ACHN (cell line): ENCODE data around the gene PIM3.
"Not testable (repeated sequence)": the region's sequence is repeated elsewhere in the genome, so short reads cannot be mapped to it uniquely, and the experiment has no call there.

Experiments used
- DNase-seq: peaks from one replicate; pipeline ENCODE4 v3.0.0-alpha.2; 2015
- in situ Hi-C: cut with HindIII; loops from 2 replicates; pipeline ENCODE4 v1.10.0; 2017; ENCODE audit warnings: low sequenced_read_pairs, low pct_ligation_motif_present, low pct_unique_long_range_greater_than_20kb

Gene PIM3

DNA sequence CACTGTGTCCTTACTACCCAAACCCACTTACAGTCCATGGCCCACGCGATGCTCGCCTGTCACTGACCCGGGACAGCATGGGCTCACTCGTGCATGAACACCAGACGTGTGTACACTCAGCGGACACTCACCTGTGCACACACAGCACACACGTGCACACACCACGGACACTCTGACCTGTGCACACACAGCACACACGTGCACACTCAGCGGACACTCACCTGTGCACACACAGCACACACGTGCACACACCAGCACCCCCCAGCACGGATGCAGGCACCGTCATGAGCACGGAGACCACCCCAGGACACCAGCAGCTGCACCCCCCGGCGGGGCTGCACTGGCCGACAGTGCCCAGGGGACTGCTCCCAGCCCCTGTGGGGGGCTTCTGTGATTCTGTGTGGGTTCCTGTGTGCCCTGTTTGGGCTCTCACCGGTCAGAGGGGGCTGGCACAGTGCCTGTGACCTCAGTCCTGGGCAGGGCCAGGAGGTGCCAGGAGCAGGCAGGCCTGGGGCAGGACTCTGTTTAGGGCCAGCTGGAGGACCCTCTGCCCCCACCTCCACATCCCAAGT, 21.9 kb upstream of the PIM3 start:
- in situ Hi-C loops: no loop called here
- DNase-seq: no peak

DNA sequence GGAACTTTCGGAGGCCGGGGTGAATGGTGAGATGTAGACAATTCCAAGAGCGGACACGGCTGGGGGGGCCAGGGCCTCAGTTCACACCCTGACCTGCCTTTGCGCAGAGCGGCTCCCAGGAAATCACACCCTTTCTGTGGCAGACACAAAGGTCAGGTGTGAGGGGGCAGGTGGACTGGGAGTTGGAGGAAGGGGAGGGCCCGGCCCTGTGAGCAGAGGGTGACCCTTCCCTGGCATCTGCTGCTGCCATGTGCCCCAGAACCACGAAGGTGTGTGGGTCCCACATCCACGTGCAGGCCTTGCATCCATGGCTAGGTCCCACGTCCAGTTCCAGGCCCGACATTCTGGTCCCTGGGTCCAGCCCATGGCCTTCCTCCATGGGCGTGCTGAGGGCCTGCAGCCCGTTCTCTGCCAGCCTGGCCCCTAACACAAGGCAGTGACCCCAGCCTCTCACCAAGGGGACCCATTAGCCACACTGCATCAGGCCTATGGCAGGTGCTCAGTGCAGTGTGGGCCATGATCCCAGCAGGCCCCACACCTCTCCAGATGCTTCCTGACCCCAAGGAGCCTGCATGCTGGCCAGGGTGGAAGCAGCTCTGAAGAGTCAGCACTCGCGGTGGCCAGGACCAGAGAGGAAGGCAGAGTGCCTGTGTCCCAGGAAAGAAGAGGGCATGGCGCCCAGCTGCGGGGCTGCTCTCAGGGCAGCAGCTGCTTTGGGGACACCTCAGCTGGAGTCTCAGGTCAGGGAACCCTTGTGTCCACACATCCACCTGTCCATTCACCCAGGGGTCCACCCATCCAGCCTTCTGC, 18.9 kb upstream of the PIM3 start:
- DNase-seq: no peak
- in situ Hi-C loops: no loop called here

DNA sequence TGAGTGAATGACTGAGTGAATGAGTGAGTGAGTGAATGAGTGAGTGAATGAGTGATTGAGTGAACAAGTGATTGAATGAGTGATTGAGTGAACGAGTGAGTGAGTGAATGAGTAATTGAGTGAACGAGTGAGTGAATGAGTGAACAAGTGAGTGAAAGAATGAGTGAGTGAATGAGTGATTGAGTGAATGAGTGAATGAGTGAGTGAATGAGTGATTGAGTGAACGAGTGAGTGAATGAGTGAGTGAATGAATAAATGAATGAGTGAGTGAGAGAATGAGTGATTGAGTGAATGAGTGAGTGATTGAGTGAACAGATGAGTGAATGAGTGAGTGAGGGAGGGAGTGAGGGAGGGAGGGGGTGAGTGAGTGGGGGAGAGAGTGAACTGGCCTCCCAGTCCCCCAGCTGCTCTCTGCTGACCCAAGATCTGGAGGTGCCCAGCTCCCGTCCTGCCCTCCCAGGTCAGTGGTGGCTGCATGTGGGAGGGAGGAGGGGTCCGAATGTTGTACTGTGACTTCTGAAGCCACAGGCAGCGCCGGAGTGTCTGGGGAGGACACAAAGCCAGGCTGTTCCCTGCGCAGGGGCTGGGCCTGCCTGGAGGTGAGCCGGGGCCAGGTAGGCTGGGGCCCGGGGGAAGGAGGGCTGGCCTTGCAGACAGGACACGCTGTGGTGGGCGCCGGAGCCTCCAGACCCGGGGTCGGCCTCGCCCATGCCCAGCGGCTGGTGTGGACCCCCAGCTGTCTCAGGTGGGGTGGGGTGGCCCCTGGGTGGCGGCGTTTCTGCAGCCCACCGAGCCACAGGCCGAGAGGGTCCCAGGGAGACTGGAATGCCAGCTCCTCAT, 17.8 kb upstream of the PIM3 start:
- in situ Hi-C loops: no loop called here
- DNase-seq: no peak

DNA sequence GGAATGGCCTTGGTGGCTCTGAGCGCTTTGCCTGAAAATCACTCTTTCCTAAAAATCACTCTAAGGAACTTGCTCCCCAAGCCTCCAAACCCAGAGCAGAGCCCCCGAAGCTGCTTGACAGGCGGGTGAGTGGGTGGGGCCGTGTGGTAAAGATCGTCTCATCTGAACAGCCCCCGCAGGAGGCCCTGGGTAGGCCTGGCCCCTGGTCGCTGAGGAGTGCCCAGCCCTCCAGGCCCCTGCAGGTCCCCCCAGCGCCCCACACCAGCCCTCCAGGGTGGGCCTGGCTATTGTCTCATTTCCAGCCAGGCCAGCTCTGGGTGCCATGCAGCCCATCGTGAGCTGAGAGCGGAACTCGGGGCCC, 17.2 kb upstream of the PIM3 start:
- in situ Hi-C loops: no loop called here
- no peak for DNase-seq

DNA sequence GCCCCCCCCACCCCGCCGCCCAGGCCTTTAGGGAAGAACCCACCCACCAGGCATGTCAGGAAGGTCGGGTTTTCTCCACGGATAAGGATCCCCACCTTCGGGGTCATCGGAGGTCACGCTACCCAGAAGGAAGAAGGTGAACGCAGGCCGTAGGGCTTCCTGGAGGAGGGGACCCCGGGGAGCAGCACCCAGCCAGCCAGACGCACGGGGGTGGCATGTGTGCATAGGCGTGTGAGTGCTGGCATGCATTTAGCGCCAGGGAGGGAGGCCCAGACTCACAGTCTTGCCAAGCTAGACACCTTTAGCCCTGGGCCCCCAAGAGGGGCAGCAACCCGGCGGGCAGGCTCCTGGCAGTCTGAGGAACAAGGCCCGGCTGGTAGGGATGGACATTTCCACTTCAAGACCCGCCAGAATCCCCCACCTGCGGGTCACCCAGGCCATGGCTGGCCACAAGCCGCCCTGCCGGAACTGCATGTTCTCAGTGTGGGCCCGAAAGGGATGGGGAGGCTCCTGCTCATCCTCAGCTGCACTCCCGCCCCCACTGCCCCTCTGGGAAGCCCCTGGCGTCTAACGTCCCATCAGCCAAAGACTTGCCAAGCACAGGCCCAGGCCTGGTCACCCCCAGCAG, 16.7 kb upstream of the PIM3 start:
- DNase-seq: no peak
- in situ Hi-C loops: no loop called here

DNA sequence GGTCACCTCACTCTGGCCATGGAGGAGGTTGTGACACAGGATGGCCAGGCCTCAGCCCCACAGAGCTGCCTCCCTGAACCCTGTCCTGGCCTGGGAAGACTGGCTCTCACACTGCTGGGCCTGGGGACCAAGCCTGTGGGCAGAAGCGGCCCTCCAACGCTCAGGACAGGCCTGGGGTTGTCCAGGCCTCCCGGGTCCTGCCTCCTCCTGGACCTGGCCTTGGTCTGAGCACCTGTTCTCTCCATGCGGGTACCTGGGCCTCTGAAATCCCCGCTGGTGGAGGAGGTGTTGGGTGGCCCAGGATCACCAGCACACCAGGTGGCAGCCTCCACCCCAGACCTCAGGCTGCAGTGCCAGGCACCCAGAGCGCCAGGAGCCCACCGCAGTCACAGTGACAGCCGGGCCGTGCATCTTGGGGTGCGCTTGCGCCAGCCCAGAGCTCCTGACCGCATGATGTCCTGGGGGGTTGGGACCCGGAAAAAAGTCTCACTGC, 16.1 kb upstream of the PIM3 start:
- in situ Hi-C loops: no loop called here
- no peak for DNase-seq

DNA sequence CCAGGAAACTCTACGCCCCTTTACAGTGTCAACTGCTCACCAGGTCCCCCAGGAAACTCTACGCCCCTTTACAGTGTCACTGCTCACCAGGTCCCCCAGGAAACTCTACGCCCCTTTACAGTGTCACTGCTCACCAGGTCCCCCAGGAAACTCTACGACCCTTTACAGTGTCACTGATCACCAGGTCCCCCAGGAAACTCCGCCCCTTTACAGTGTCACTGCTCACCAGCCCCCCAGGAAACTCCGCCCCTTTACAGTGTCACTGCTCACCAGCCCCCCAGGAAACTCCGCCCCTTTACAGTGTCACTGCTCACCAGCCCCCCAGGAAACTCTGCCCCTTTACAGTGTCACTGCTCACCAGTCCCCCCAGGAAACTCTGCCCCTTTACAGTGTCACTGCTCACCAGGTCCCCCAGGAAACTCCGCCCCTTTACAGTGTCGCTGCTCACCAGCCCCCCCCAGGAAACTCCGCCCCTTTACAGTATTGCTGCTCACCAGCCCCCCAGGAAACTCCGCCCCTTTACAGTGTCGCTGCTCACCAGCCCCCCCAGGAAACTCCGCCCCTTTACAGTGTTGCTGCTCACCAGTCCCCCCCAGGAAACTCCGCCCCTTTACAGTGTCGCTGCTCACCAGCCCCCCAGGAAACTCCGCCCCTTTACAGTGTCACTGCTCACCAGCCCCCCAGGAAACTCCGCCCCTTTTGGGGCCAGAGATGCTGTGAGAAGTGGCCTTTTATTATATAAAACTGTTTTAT, 15.4 kb upstream of the PIM3 start:
- peak; percentile 36 for DNase-seq
- in situ Hi-C loops: not testable (repeated sequence)

DNA sequence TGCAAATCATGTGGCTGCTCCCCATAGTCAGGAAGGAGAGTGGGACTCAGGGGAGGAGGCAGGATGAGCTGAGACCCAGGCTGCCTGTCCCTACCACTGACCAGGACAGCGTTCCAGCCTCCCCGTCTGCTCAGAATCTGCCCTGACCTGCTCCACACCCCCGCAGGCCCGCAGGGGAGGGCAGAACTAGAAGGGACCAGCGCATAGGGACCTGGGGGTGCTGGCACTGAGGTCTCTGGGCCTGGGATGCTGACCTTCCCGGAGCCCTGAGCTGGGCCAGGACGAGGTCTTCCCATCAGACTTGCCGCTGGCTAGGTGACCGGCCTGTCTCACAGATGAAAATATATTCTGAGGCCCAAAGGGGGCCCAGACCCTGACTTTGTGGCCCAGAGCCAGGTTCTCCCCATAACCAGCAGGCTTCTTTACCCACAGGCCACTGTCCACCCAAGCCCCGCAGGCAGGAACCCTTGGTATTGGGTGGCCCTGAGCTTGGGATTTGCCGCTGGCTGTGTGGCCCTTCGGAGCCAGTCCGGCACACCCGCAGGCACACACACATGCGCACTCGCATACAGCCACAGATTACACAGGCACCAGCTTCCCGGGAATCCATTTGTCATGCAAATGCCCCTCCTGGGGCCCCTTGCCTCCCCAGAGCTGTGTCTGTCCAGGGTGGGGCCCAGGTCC, 13.8 kb upstream of the PIM3 start:
- in situ Hi-C loops: no loop called here
- DNase-seq: no peak

DNA sequence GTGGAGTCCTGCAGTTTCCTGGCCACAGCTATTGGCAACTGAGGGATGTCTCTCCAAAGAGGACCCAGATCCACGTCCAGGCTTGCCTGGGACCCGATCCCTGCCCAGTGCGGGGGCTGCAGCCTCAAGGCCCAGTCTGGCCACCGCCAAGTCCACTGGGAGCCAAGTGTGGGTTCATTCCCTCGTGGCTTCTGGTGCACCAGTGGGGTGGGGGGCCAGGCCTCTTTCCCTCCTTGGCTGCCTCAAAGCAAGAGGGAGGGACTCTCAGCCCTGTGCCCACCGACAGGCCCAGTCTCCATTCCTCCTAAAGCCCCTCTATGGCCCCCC, 13.3 kb upstream of the PIM3 start:
- DNase-seq: no peak
- in situ Hi-C loops: no loop called here

DNA sequence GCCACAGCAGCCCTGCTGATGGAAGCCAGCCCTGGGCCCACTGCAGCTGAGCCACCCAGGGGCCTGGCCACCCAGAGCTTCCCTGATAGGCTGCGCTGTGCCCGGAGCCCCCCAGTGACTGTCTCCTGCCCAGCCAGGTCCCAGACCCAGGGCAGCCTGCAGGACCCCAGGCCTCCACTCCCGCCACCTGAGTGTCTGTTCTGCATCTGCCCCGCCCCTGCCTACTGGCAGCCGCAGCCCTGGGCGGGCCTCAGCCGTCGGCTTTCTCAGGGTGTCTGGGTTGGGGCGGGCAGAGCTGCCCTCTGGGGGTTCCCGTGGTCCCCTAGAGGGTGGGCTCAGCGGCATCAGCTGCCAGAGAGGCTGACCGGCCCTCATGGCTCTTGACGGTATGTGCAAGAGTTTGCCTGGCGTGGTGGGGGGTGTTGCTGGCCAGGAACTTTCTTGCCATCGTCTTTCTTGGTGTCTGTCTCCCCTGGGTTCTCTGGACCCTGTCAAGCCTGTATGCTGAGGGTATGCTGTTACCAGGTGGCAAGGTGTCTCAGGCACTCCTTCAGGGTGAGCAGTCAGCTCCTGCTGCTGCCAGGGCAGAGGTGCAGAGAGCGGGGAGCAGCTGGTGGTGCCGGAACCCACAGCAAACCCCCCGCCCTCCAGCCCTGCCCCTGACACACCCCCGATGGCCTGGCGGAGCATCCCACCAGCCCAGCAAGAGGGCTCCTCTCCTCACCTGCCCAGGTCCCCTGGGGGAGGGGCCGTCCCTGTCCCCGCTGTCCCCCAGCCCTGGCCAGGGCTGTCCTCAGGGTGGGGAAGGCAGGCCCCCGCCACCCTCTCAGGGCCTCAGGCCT, 12.2 kb upstream of the PIM3 start:
- in situ Hi-C loops: no loop called here

DNA sequence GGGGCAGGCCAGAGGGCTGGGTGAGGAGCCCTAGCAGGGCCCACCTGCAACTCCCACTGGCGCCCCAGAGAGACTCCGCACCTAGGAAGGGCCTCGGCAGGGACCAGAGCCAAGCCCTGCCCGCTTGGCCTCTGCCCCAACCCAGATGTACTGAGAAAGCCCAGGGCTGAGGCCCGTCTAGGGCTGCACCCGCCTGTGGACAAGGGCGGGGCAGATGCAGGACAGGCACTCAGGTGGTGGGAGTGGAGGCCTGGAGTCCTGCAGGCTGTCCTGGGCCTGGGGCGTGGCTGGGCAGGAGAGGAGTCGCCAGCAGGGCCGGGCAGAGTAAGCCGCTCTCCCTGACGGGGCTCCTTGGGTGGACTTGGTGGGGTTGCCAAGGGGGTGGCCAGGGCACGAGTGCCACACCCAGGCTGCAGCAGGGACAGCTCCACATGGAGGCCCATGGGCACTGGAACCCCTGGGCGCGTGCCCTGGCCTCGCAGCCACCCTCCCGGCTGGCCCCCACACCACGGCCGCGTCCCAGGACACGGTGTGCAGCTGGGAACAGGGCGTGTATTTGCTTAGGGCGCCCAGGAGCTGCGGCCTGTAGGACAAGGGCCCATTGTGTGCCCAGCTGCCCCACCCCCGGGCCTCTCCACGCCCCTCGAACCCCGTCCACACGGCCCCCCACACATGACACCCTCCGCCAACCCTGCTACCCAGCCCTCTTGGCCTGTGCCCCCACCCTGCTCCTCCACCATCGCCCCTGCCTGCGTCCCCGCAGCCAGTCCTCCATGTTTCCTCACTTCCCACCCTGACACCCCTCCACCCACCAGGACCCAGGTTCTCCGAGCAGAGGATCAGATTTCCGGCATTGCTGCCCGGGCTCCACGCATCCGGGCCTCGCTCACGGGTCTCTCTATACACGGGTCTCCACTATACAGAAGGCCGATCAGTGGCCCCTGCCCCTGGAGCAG, 11.3 kb upstream of the PIM3 start:
- in situ Hi-C loops: no loop called here
- no peak for DNase-seq

More for the DNA sequence above, 12.2 kb upstream of the PIM3 start:
- no peak for DNase-seq

DNA sequence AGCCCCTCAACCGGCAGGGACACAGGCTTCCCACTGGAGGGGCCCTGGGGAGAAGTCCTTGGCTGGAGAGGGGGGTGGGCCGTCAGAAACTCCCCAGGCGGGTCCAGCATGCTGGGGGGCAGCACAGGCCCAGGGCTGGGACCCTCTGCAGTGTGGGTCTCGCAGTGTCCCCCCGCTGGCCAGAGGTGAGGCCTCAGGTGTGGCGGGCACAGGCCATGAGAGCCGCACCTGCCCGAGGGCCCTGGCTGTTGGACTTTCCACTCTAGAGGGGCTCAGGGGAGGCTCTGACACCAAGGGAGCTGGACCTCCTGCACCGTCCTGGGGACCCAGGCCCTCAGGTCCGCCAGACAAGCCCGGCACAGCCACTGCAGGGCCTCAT, 10.7 kb upstream of the PIM3 start:
- in situ Hi-C loops: no loop called here
- DNase-seq: no peak

DNA sequence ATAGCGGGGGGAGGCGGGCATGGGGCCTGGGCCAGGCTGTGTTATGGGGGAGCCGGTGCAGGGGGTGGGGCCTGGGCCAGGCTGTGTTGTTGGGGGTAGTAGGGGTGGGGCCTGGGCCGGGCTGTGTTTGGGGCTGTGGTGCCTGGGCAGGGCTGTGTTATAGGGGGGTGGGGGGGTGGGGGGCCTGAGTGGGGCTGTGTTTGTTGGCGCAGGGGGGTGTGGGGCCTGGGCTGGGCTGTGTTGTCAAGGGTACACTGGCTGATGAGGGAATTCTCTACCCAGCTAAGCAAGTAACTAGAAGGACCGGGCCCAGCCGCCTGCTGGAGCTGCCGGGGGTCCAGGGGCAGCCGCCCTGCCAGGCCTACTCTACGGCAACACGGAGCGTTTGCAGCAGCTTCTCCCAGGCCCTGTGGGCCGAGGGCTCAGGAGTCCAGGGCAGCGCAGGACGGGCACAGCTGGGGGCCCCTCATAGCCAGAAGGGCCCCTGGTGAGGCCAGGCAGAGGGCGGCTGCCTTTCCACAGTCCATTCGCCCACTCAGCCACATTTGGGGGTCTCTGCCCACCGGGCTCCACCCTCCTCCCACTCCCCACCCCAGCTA, 10.1 kb upstream of the PIM3 start:
- in situ Hi-C loops: no loop called here
- DNase-seq: no peak

DNA sequence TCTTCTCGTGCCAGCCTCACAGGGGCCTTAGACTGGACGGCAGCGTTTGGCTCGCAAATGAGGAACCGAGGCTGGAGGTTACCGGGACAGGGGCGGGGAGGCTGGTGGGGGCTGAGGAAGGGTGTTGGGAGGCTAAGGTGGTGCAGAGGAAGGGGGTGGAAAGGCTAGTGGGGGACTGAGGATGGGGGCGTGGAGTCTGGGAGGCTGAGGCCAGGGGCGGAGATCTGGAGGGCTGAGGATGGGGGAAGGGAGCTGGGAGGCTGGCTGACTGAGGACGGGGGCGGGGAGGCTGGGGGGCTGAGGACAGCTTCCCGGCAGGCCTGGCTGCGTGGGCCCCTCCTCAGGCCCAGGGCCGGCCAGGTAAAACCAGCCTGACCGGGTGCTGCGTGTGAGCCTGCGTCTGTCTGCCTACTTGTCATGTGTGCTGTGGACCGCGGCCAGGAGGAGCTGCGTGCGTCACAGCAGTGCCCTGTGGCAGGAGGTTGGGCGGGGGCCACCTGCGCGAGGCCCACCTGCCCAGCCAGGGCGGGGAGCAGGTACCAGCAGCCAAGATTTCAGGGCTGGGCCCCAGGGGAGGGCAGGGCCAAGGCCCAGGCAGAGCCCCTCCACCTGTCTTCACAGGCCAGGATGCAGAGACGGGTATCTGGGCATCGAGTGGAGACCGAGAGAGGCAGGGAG, 9.4 kb upstream of the PIM3 start:
- DNase-seq: no peak
- in situ Hi-C loops: no loop called here

DNA sequence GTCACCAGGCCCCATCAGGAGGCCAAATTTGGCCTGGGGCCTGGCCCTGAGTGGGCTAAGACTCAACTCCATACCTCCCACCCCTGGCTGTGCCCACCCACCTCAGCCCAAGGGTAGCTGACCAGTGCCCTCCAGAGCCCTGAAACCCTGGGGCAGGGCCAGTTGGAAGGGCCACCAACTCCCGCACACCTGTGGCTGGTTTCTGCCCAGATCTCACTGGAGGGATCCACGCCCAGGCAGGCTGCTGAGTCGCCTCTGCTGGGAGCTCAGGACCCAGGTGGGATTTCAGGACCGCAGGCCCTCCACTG, 8.9 kb upstream of the PIM3 start:
- in situ Hi-C loops: no loop called here
- no peak for DNase-seq
